Panc1 (cell line): ENCODE data around the gene IARS1.

Experiments used
- POLR2AphosphoS5 ChIP-seq: IDR thresholded peaks from 2 replicates; pipeline ENCODE4 v1.6.1; 2012; ENCODE audit warnings: mild to moderate bottlenecking, low read depth, low read length, moderate library complexity
- SIN3A ChIP-seq: IDR thresholded peaks from 2 replicates; pipeline ENCODE4 v1.6.1; 2012; ENCODE audit warnings: low read depth, mild to moderate bottlenecking, low read length, moderate library complexity, borderline replicate concordance; ENCODE audit not compliant: insufficient read depth
- TCF7L2 ChIP-seq: IDR thresholded peaks from 2 replicates; pipeline ENCODE4 v1.6.1; 2011; ENCODE audit warnings: mild to moderate bottlenecking, low read depth, low read length, inconsistent platforms
- TF ChIP-seq, protein P1 (sequence below): fragments of 450-650 bp; IDR thresholded peaks from 2 replicates; pipeline ENCODE4 v1.5.1; 2017; ENCODE audit warnings: mild to moderate bottlenecking
- TF ChIP-seq, protein P2 (sequence below), 2 experiments: IDR thresholded peaks; 2 replicates each; pipeline ENCODE4 v1.6.1; 2011 to 2012; ENCODE audit warnings: low read depth in 2 of 2, control low read depth in 1 of 2, low read length in 1 of 2, mild to moderate bottlenecking in 1 of 2, moderate library complexity in 1 of 2; ENCODE audit not compliant: insufficient read depth in 1 of 2

DNA sequence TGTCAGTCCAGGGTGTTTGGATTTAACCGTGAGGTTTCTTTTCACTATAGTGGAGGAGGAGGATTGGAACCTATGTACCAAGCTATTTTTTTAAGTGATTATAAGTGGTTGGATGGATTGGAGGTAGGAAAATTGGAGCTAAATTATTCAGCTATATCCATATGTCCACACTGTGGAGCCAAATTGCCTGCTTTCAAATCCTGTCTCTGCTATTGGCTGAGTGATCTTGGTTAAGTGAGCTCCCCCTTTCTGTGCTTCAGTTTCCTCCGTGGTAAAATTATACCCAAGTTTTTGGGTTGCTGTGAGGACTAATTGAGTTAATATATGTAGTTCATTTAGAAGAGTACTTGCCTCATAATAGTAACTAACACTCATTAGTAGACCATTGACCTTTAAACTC is 34.7 kb upstream of the IARS1 start:
- TF ChIP-seq POLR2AphosphoS5 (no peak), TCF7L2 (no peak), SIN3A (no peak)
- TF ChIP-seq, protein P1, sequence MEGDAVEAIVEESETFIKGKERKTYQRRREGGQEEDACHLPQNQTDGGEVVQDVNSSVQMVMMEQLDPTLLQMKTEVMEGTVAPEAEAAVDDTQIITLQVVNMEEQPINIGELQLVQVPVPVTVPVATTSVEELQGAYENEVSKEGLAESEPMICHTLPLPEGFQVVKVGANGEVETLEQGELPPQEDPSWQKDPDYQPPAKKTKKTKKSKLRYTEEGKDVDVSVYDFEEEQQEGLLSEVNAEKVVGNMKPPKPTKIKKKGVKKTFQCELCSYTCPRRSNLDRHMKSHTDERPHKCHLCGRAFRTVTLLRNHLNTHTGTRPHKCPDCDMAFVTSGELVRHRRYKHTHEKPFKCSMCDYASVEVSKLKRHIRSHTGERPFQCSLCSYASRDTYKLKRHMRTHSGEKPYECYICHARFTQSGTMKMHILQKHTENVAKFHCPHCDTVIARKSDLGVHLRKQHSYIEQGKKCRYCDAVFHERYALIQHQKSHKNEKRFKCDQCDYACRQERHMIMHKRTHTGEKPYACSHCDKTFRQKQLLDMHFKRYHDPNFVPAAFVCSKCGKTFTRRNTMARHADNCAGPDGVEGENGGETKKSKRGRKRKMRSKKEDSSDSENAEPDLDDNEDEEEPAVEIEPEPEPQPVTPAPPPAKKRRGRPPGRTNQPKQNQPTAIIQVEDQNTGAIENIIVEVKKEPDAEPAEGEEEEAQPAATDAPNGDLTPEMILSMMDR: peak; percentile 37; the same call in 1 of the 2 replicates
- TF ChIP-seq, protein P2, sequence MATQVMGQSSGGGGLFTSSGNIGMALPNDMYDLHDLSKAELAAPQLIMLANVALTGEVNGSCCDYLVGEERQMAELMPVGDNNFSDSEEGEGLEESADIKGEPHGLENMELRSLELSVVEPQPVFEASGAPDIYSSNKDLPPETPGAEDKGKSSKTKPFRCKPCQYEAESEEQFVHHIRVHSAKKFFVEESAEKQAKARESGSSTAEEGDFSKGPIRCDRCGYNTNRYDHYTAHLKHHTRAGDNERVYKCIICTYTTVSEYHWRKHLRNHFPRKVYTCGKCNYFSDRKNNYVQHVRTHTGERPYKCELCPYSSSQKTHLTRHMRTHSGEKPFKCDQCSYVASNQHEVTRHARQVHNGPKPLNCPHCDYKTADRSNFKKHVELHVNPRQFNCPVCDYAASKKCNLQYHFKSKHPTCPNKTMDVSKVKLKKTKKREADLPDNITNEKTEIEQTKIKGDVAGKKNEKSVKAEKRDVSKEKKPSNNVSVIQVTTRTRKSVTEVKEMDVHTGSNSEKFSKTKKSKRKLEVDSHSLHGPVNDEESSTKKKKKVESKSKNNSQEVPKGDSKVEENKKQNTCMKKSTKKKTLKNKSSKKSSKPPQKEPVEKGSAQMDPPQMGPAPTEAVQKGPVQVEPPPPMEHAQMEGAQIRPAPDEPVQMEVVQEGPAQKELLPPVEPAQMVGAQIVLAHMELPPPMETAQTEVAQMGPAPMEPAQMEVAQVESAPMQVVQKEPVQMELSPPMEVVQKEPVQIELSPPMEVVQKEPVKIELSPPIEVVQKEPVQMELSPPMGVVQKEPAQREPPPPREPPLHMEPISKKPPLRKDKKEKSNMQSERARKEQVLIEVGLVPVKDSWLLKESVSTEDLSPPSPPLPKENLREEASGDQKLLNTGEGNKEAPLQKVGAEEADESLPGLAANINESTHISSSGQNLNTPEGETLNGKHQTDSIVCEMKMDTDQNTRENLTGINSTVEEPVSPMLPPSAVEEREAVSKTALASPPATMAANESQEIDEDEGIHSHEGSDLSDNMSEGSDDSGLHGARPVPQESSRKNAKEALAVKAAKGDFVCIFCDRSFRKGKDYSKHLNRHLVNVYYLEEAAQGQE (IDR thresholded peaks at IDR 0.05; ENCODE audit: insufficient read depth in 1 of 2, low read depth in 2 of 2, low read length in 1 of 2): no peak
